ENCODE results near the gene KIF18A.

KIF18A gene

GRCh38 chr11:28040384-28040783 is 67.6 kb downstream of the KIF18A start:
- DNase-seq: no peak

GRCh38 chr11:28038775-28039174 is 69.2 kb downstream of the KIF18A start:
- no peak for DNase-seq

- no peak for DNase-seq
Observed at GRCh38 chr11:28026634-28027290, 81.2 kb downstream of the KIF18A start.

- no peak for DNase-seq
Observed at GRCh38 chr11:28017816-28018215, 90.1 kb downstream of the KIF18A start.

GRCh38 chr11:28011813-28012212 is 96.1 kb downstream of the KIF18A start:
- DNase-seq: no peak

- no peak for DNase-seq
Observed at GRCh38 chr11:28009996-28010395, 98.0 kb downstream of the KIF18A start.

GRCh38 chr11:28009388-28009787 is 98.6 kb downstream of the KIF18A start:
- DNase-seq: no peak

GRCh38 chr11:28003615-28004014 is 104.3 kb downstream of the KIF18A start:
- DNase-seq: no peak

- DNase-seq: no peak
Observed at GRCh38 chr11:27998552-27998951, 109.4 kb downstream of the KIF18A start.

- no peak for DNase-seq
Observed at GRCh38 chr11:27997344-27997743, 110.6 kb downstream of the KIF18A start.

- no peak for DNase-seq
Observed at GRCh38 chr11:27996066-27996465, 111.9 kb downstream of the KIF18A start.

GRCh38 chr11:27995083-27995482 is 112.9 kb downstream of the KIF18A start:
- no peak for DNase-seq

- no peak for DNase-seq
Observed at GRCh38 chr11:27991736-27992135, 116.2 kb downstream of the KIF18A start.

- DNase-seq: no peak
Observed at GRCh38 chr11:27977527-27977926, 130.4 kb downstream of the KIF18A start.

GRCh38 chr11:27977031-27977430 is 130.9 kb downstream of the KIF18A start:
- DNase-seq: no peak

GRCh38 chr11:27976262-27976661 is 131.7 kb downstream of the KIF18A start:
- no peak for DNase-seq

GRCh38 chr11:27973851-27974536 is 134.0 kb downstream of the KIF18A start:
- DNase-seq: no peak

GRCh38 chr11:27972522-27973170 is 135.3 kb downstream of the KIF18A start:
- no peak for DNase-seq

GRCh38 chr11:27971171-27971570 is 136.8 kb downstream of the KIF18A start:
- no peak for DNase-seq

All from CD4-positive, alpha-beta T cell treated with Interferon gamma for 1 hour (primary cell).